AG04449 (cell line): ENCODE measurements around the gene ROBO1.

Experiments used
- CTCF ChIA-PET: fragments of 350-600 bp; formaldehyde crosslinking; extraction: SDS; loops from one replicate; lab custom pipeline; 2021; ENCODE audit warnings: antibody characterized with exemption; lab: Yijun Ruan, JAX
- POLR2A ChIA-PET: fragments of 400-600, 350-600 bp; formaldehyde crosslinking; extraction: SDS; loops from one replicate; lab custom pipeline; 2020; ENCODE audit warnings: antibody characterized with exemption, inconsistent platforms; lab: Yijun Ruan, JAX
- DNase-seq: peaks from one replicate; pipeline ENCODE4 v3.0.0-alpha.2; 2010; ENCODE audit warnings: low read depth, low spot score
- H3K4me3 ChIP-seq: 2 replicates; pipeline ENCODE4 v1.5.1; 2011; ENCODE audit warnings: low read depth, mild to moderate bottlenecking, control low read depth, low read length
- TF ChIP-seq, protein P1 (sequence below): IDR thresholded peaks from one replicate; pipeline ENCODE4 v1.5.1; 2011; ENCODE audit warnings: mild to moderate bottlenecking, moderate library complexity, low read length, control low read depth, inconsistent platforms; ENCODE audit not compliant: insufficient read depth; ENCODE audit errors: missing control alignments

ROBO1 gene

GRCh38 chr3:79477242-79477641, 290.6 kb downstream of the ROBO1 start:
- POLR2A ChIA-PET = no interaction called here
- no peak for DNase-seq
- TF ChIP-seq, protein P1, sequence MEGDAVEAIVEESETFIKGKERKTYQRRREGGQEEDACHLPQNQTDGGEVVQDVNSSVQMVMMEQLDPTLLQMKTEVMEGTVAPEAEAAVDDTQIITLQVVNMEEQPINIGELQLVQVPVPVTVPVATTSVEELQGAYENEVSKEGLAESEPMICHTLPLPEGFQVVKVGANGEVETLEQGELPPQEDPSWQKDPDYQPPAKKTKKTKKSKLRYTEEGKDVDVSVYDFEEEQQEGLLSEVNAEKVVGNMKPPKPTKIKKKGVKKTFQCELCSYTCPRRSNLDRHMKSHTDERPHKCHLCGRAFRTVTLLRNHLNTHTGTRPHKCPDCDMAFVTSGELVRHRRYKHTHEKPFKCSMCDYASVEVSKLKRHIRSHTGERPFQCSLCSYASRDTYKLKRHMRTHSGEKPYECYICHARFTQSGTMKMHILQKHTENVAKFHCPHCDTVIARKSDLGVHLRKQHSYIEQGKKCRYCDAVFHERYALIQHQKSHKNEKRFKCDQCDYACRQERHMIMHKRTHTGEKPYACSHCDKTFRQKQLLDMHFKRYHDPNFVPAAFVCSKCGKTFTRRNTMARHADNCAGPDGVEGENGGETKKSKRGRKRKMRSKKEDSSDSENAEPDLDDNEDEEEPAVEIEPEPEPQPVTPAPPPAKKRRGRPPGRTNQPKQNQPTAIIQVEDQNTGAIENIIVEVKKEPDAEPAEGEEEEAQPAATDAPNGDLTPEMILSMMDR = no peak

DNA sequence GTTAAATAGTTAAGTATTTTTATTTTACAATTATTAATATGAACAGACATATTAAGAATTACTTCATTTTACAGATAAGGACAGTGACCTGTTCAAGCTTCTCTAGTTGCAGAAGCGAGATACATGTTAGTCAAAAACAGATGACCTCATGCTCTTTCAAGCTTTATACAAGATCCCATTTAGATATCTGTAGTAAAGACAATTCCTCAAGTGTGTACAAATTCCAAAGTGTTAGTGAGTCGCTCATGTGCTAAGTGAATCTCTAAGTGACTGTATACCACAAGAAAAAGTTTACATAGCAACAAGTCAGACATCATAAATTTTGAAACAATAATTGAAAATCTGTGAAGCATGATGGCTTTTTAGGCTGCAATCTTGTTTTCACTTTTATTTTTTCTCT, 293.8 kb downstream of the ROBO1 start:
- H3K4me3 ChIP-seq = no peak overlapping the region
- DNase-seq = no peak
- POLR2A ChIA-PET = no interaction called here
- CTCF ChIA-PET = no interaction called here
- TF ChIP-seq, protein P1 = no peak

More at GRCh38 chr3:79477242-79477641, 290.6 kb downstream of the ROBO1 start:
- CTCF ChIA-PET = no interaction called here
- no peak overlapping the region for H3K4me3 ChIP-seq

- no peak for DNase-seq
- ChIA-PET POLR2A (no interaction called here), CTCF (no interaction called here)
- TF ChIP-seq, protein P1 = no peak
- no peak overlapping the region for H3K4me3 ChIP-seq
Observed at GRCh38 chr3:79467721-79468120, 300.1 kb downstream of the ROBO1 start.

DNA sequence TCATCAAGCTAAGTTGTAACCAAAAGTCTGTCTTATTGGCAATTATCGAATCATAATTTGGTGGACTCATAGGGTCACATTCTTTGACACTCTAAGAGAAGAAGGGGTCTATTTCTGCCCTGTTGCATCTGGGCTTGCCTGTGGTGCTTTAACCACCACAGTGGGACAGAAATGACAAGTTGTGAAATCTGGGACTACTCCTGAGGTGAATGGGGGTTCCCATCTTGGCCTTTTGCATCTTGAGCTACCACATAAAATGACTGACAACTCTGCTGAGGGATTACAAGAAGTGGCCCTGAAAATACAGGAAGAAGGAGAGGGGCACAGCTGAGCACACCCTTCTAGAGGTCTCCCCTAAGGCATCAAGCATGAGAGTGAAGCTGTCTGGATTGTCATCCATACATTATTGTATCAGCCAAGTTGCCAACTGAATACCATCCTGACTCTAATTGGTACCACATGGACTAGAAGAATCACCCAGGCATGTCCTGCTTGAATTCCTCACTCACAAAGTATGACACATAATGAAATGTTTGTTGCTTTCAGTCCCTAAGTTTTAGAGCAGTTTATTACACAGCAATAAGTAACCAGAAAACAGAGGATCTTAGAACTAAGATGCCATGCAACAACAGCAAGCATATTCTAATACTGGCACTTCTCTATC, 306.5 kb downstream of the ROBO1 start:
- ChIA-PET CTCF (no interaction called here), POLR2A (no interaction called here)
- DNase-seq = no peak
- TF ChIP-seq, protein P1 = no peak
- no peak overlapping the region for H3K4me3 ChIP-seq

DNA sequence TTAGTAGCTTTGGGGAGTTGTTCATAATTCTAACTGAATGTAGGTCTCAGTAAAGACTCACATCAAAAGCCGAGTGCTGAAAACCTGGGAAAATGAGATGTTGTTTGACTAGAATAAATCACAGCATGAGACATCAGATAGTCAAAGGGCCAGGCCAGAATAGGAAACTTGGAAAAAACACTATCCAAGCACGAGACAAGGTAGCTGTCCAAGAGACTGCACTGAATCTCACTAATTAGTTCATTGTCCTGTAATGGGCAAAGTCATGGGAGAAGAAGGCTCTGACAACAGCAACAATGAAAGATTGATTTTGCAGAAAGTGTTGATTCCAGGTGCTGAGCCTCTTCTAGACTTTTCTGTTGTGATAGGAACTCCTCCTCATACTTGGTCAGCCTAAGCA, 314.2 kb downstream of the ROBO1 start:
- TF ChIP-seq, protein P1 = no peak
- H3K4me3 ChIP-seq = no peak overlapping the region
- ChIA-PET CTCF (no interaction called here), POLR2A (no interaction called here)
- DNase-seq = no peak

- TF ChIP-seq, protein P1 = no peak
- ChIA-PET POLR2A (no interaction called here), CTCF (no interaction called here)
- DNase-seq = no peak
- H3K4me3 ChIP-seq = no peak overlapping the region
Observed at GRCh38 chr3:79436387-79436786, 331.4 kb downstream of the ROBO1 start.
